SU-DHL-6 (cell line): Measurements from ENCODE around the gene FMN1.

ENCODE experiments used
- H2AFZ ChIP-seq: fragments of 200-600 bp; sonication (generic); 2 replicates; pipeline ENCODE4 v1.6.1; 2014; ENCODE audit warnings: low read depth, mild to moderate bottlenecking, moderate library complexity, mixed read lengths, antibody characterized with exemption, low read length; ENCODE audit not compliant: severe bottlenecking
- H3F3A ChIP-seq: fragments of 200-600 bp; shearing (Covaris generic); 2 replicates; pipeline ENCODE4 v1.6.0; 2016; ENCODE audit warnings: antibody characterized with exemption, mild to moderate bottlenecking; ENCODE audit not compliant: insufficient read depth
- H3K27ac ChIP-seq: fragments of 200-600 bp; sonication (generic); 2 replicates; pipeline ENCODE4 v1.5.1; 2016; ENCODE audit warnings: low read depth, mild to moderate bottlenecking, low read length, moderate library complexity, mixed read lengths
- H3K27me3 ChIP-seq: fragments of 200-600 bp; sonication (generic), shearing (Covaris generic); 2 replicates; pipeline ENCODE4 v1.6.0; 2014; ENCODE audit warnings: mild to moderate bottlenecking, low read length
- H3K36me3 ChIP-seq: fragments of 200-600 bp; sonication (generic); 2 replicates; pipeline ENCODE4 v1.6.1; 2014; ENCODE audit warnings: mild to moderate bottlenecking, low read length, mixed read lengths
- H3K4me2 ChIP-seq: fragments of 300-600, 200-600 bp; shearing (Covaris generic), sonication (generic); 2 replicates; pipeline ENCODE4 v1.6.0; 2014; ENCODE audit warnings: low read length, low read depth, mild to moderate bottlenecking; ENCODE audit not compliant: poor library complexity, severe bottlenecking
- H3K4me3 ChIP-seq: fragments of 200-600 bp; sonication (generic); 2 replicates; pipeline ENCODE4 v1.5.1; 2014; ENCODE audit warnings: antibody characterized with exemption, low read length, mild to moderate bottlenecking, mixed read lengths; ENCODE audit not compliant: insufficient read depth, poor library complexity, severe bottlenecking
- H3K79me2 ChIP-seq: fragments of 200-600 bp; sonication (generic); 2 replicates; pipeline ENCODE4 v1.6.1; 2014; ENCODE audit warnings: mild to moderate bottlenecking, low read length, moderate library complexity; ENCODE audit not compliant: insufficient read depth
- H3K9ac ChIP-seq: fragments of 200-600 bp; sonication (generic); 2 replicates; pipeline ENCODE4 v1.7.0; 2014; ENCODE audit warnings: mild to moderate bottlenecking, low read length
- H3K9me2 ChIP-seq: fragments of 200-600 bp; sonication (generic); replicated peaks from 2 replicates; pipeline ENCODE4 v1.6.1; 2014; ENCODE audit warnings: low read length; ENCODE audit not compliant: insufficient read depth
- H3K9me3 ChIP-seq: fragments of 200-600 bp; sonication (generic); 2 replicates; pipeline ENCODE4 v1.6.1; 2014; ENCODE audit warnings: low read length, mixed read lengths; ENCODE audit not compliant: insufficient read depth
- H4K20me1 ChIP-seq: fragments of 200-600 bp; sonication (generic); 2 replicates; pipeline ENCODE4 v1.6.1; 2014; ENCODE audit warnings: low read depth, mild to moderate bottlenecking, antibody characterized with exemption, low read length, moderate library complexity, mixed read lengths
- EZH2phosphoT487 ChIP-seq: fragments of 200-600 bp; sonication (generic), shearing (Covaris generic); conservative IDR thresholded peaks from 2 replicates; pipeline ENCODE4 v1.6.1; 2018; ENCODE audit warnings: mild to moderate bottlenecking, antibody characterized with exemption, low read length, moderate library complexity, mixed read lengths
- TF ChIP-seq, protein P1 (sequence below): fragments of 200-600 bp; sonication (generic); IDR thresholded peaks from one replicate; pipeline ENCODE4 v1.5.1; 2017; ENCODE audit warnings: antibody characterized with exemption, mild to moderate bottlenecking, low read length, moderate library complexity; ENCODE audit not compliant: insufficient read depth, poor library complexity, severe bottlenecking

The FMN1 gene

DNA sequence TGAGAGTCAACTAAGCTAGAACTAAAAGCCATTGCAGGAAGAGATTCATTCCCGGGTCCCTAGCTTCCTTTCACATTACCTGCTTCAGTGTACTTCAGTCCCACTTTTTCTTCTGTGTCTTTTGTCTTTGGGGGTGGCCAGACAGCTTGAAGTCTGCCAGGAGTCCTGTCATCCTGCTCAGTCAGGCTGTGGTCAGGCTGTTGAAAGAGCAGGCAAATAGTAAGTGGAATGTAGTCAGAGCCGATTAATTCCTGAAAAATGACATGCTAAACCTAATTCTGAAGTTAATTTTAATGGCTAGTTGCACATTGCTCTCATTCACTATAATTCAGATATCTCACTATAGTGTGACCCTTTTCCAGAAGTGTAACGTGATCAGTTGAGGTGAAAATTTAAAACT is 129.6 kb downstream of the FMN1 start:
- no peak overlapping the region for H3K9ac ChIP-seq
- H3K27me3 ChIP-seq: no peaks in the 10 kb centered on the region
- TF ChIP-seq EZH2phosphoT487: no peak
- TF ChIP-seq, protein P1, sequence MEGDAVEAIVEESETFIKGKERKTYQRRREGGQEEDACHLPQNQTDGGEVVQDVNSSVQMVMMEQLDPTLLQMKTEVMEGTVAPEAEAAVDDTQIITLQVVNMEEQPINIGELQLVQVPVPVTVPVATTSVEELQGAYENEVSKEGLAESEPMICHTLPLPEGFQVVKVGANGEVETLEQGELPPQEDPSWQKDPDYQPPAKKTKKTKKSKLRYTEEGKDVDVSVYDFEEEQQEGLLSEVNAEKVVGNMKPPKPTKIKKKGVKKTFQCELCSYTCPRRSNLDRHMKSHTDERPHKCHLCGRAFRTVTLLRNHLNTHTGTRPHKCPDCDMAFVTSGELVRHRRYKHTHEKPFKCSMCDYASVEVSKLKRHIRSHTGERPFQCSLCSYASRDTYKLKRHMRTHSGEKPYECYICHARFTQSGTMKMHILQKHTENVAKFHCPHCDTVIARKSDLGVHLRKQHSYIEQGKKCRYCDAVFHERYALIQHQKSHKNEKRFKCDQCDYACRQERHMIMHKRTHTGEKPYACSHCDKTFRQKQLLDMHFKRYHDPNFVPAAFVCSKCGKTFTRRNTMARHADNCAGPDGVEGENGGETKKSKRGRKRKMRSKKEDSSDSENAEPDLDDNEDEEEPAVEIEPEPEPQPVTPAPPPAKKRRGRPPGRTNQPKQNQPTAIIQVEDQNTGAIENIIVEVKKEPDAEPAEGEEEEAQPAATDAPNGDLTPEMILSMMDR: no peak
- H3K79me2 ChIP-seq: no peaks in the 10 kb centered on the region
- H3F3A ChIP-seq: no peaks in the 10 kb centered on the region
- H4K20me1 ChIP-seq: no peaks in the 10 kb centered on the region
- no peaks in the 10 kb centered on the region for H3K9me3 ChIP-seq
- no peak overlapping the region for H2AFZ ChIP-seq
- H3K36me3 ChIP-seq: no peaks in the 10 kb centered on the region
- no peaks in the 10 kb centered on the region for H3K9me2 ChIP-seq
- H3K27ac ChIP-seq: no peak overlapping the region
- H3K4me3 ChIP-seq: no peak overlapping the region
- no peak overlapping the region for H3K4me2 ChIP-seq

GRCh38 chr15:33059184-33059583 is 135.3 kb downstream of the FMN1 start:
- no peaks in the 10 kb centered on the region for H3K36me3 ChIP-seq
- H3K9ac ChIP-seq: no peak overlapping the region
- TF ChIP-seq, protein P1: no peak
- TF ChIP-seq EZH2phosphoT487: no peak
- H3K9me3 ChIP-seq: no peaks in the 10 kb centered on the region
- no peaks in the 10 kb centered on the region for H4K20me1 ChIP-seq
- no peaks in the 10 kb centered on the region for H3K79me2 ChIP-seq
- H2AFZ ChIP-seq: no peak overlapping the region
- H3K9me2 ChIP-seq: no peaks in the 10 kb centered on the region
- H3F3A ChIP-seq: no peaks in the 10 kb centered on the region
- H3K27me3 ChIP-seq: no peaks in the 10 kb centered on the region
- no peak overlapping the region for H3K4me2 ChIP-seq
- no peak overlapping the region for H3K4me3 ChIP-seq
- H3K27ac ChIP-seq: no peak overlapping the region

- H4K20me1 ChIP-seq: no peaks in the 10 kb centered on the region
- no peak overlapping the region for H3K9ac ChIP-seq
- no peak overlapping the region for H3K4me3 ChIP-seq
- H3K36me3 ChIP-seq: no peaks in the 10 kb centered on the region
- H3K9me2 ChIP-seq: no peaks in the 10 kb centered on the region
- no peak overlapping the region for H3K27ac ChIP-seq
- no peaks in the 10 kb centered on the region for H3K79me2 ChIP-seq
- H2AFZ ChIP-seq: no peak overlapping the region
- no peaks in the 10 kb centered on the region for H3K27me3 ChIP-seq
- TF ChIP-seq, protein P1: no peak
- TF ChIP-seq EZH2phosphoT487: no peak
- no peaks in the 10 kb centered on the region for H3F3A ChIP-seq
- no peak overlapping the region for H3K4me2 ChIP-seq
- H3K9me3 ChIP-seq: no peaks in the 10 kb centered on the region
Measured at GRCh38 chr15:33057845-33058244, 136.7 kb downstream of the FMN1 start.
